WERI-Rb-1 (cell line): ENCODE measurements around the gene HIPK2.

ENCODE experiments used
- DNase-seq: peaks from one replicate; pipeline ENCODE4 v3.0.0-alpha.2; 2020
- H3K27ac ChIP-seq: fragments of 250-450 bp; sonication (Bioruptor Pico); 2 replicates; pipeline ENCODE4 v1.5.1; 2020; ENCODE audit warnings: mild to moderate bottlenecking, moderate library complexity
- H3K27me3 ChIP-seq: fragments of 250-450 bp; sonication (Bioruptor Pico); 2 replicates; pipeline ENCODE4 v1.5.1; 2021; ENCODE audit warnings: mild to moderate bottlenecking, low read depth, moderate library complexity; ENCODE audit not compliant: insufficient read depth, severe bottlenecking
- H3K36me3 ChIP-seq: fragments of 250-450 bp; sonication (Bioruptor Pico); 2 replicates; pipeline ENCODE4 v1.5.1; 2020; ENCODE audit warnings: mild to moderate bottlenecking, moderate library complexity
- H3K4me3 ChIP-seq: 2 replicates; pipeline ENCODE4 v1.5.1; 2011; ENCODE audit warnings: low read depth, mild to moderate bottlenecking, control low read depth, low read length
- H3K9me3 ChIP-seq: fragments of 250-450 bp; sonication (Bioruptor Pico); 2 replicates; pipeline ENCODE4 v1.5.1; 2021; ENCODE audit warnings: mild to moderate bottlenecking, moderate library complexity; ENCODE audit not compliant: severe bottlenecking
- TF ChIP-seq, protein P1 (sequence below): IDR thresholded peaks from 2 replicates; pipeline ENCODE4 v1.5.1; 2011; ENCODE audit warnings: low read depth, mild to moderate bottlenecking, control low read depth, inconsistent platforms, low read length

The HIPK2 gene

DNA sequence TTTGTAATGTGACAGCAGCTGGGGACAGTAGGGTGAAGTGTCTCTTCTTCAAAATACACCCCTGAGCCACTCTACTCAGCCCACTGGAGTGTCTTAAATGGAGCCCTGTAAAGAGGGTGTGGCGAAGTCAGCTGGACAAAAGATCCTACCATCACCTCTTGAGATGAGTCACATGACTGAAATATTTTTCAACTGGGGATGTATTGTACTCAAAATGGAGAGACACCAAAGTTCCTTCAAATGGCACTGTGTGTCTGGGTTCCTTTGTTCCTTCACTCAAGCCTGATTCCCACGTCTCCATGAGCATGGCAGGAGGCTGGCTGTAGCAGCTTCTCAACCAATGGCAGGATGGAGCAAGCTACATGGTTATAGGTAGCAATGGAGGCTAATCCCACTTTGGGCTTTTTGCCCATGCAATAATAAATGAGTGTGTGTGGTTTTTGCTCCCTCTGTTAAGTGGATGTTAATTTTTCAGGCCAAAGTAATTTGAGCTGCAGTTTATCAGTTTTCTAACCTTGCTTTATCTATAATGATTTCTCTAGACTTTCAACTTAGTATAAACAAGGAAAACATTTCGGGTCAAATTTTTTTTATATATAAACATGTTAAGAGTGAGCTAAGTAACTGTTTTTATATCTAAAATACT is 186.1 kb downstream of the HIPK2 start:
- DNase-seq: no peak
- TF ChIP-seq, protein P1, sequence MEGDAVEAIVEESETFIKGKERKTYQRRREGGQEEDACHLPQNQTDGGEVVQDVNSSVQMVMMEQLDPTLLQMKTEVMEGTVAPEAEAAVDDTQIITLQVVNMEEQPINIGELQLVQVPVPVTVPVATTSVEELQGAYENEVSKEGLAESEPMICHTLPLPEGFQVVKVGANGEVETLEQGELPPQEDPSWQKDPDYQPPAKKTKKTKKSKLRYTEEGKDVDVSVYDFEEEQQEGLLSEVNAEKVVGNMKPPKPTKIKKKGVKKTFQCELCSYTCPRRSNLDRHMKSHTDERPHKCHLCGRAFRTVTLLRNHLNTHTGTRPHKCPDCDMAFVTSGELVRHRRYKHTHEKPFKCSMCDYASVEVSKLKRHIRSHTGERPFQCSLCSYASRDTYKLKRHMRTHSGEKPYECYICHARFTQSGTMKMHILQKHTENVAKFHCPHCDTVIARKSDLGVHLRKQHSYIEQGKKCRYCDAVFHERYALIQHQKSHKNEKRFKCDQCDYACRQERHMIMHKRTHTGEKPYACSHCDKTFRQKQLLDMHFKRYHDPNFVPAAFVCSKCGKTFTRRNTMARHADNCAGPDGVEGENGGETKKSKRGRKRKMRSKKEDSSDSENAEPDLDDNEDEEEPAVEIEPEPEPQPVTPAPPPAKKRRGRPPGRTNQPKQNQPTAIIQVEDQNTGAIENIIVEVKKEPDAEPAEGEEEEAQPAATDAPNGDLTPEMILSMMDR: no peak
- no peaks in the 10 kb centered on the region for H3K9me3 ChIP-seq
- H3K36me3 ChIP-seq: peaks cover 82% of the 10 kb centered on the region
- no peak overlapping the region for H3K27ac ChIP-seq
- H3K27me3 ChIP-seq: no peaks in the 10 kb centered on the region
- no peak overlapping the region for H3K4me3 ChIP-seq

- DNase-seq: no peak
- Histone ChIP-seq H3K9me3 (no peaks in the 10 kb centered on the region), H3K27me3 (no peaks in the 10 kb centered on the region), H3K27ac (no peak overlapping the region), H3K4me3 (no peak overlapping the region), H3K36me3 (peaks cover 67% of the 10 kb centered on the region)
- TF ChIP-seq, protein P1: no peak
These were observed 188.3 kb downstream of the HIPK2 start for GRCh38 chr7:139589474-139589873.

DNA sequence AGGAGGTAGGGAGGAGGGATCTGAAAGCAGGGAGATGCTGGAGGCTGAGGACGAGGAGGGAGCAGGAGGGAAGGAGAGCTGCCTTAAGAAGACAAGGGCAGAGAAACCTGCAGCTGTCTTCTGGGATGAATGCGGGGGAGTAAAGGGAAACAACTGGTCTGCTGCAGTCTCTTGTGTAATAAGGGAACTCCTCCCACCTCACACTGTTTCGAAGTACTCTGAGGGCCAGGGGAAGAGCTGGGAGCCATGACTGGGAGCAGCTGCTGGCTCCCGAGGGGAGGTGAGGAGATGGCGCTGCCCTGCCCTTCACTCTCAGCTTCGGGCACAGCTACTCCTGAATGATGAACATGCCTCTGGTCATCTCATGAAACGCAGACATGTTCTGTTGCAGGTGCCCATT is 189.2 kb downstream of the HIPK2 start:
- TF ChIP-seq, protein P1: no peak
- DNase-seq: no peak
- H3K27ac ChIP-seq: no peak overlapping the region
- no peaks in the 10 kb centered on the region for H3K9me3 ChIP-seq
- peaks cover 66% of the 10 kb centered on the region for H3K36me3 ChIP-seq
- H3K4me3 ChIP-seq: no peak overlapping the region
- no peaks in the 10 kb centered on the region for H3K27me3 ChIP-seq

GRCh38 chr7:139587535-139587934 is 190.3 kb downstream of the HIPK2 start:
- peaks cover 66% of the 10 kb centered on the region for H3K36me3 ChIP-seq
- no peak for DNase-seq
- H3K4me3 ChIP-seq: no peak overlapping the region
- no peaks in the 10 kb centered on the region for H3K27me3 ChIP-seq
- TF ChIP-seq, protein P1: no peak
- H3K9me3 ChIP-seq: no peaks in the 10 kb centered on the region
- H3K27ac ChIP-seq: no peak overlapping the region

GRCh38 chr7:139586286-139586685 is 191.5 kb downstream of the HIPK2 start:
- no peaks in the 10 kb centered on the region for H3K27me3 ChIP-seq
- no peaks in the 10 kb centered on the region for H3K9me3 ChIP-seq
- TF ChIP-seq, protein P1: no peak
- H3K4me3 ChIP-seq: no peak overlapping the region
- peaks cover 61% of the 10 kb centered on the region for H3K36me3 ChIP-seq
- H3K27ac ChIP-seq: no peak overlapping the region
- DNase-seq: no peak

DNA sequence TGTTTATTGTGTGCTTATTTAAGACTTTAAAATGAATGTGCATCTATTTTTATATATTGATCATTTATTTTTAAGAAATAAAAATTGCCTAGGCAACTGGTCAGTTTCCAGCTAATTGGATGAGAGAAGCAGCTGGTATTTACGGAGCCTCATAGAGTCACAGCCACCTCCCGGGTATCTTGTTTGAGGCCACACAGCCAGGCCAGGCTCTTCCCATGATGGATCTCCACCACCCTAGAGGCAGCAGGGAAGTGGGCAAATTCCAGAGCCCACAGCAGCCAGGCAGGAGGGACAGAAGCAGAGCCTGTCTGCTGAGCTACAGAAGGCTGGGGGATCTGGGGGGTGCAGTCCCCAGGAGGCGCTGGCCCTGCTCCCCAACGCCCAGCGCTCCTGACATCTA is 192.8 kb downstream of the HIPK2 start:
- H3K36me3 ChIP-seq: peaks cover 62% of the 10 kb centered on the region
- no peak for DNase-seq

More for the DNA sequence above, 192.8 kb downstream of the HIPK2 start:
- no peak overlapping the region for H3K4me3 ChIP-seq
- TF ChIP-seq, protein P1: no peak
- no peak overlapping the region for H3K27ac ChIP-seq
- no peaks in the 10 kb centered on the region for H3K9me3 ChIP-seq
- no peaks in the 10 kb centered on the region for H3K27me3 ChIP-seq
